ENCODE data around the gene KRT78.

DNA sequence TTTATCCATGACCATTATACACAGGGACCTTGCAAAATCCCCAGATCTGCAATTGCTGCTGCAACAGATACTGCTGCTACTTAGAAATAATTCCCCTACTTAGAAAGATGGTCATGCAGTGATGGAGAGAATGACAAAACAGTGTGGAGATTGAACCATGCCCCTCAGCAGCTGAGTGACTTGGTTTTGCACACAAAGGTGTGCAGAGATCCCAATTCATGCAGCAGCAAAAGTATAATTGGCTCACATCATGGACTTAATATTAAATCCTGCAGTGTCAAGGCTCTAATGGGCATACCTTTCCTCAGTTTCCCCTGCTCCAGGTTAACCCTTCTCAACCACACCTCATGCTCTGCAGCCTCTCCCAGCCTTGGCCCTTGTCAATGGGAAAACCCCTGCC is 3.0 kb upstream of the KRT78 start:
- TF ChIP-seq, protein P1, sequence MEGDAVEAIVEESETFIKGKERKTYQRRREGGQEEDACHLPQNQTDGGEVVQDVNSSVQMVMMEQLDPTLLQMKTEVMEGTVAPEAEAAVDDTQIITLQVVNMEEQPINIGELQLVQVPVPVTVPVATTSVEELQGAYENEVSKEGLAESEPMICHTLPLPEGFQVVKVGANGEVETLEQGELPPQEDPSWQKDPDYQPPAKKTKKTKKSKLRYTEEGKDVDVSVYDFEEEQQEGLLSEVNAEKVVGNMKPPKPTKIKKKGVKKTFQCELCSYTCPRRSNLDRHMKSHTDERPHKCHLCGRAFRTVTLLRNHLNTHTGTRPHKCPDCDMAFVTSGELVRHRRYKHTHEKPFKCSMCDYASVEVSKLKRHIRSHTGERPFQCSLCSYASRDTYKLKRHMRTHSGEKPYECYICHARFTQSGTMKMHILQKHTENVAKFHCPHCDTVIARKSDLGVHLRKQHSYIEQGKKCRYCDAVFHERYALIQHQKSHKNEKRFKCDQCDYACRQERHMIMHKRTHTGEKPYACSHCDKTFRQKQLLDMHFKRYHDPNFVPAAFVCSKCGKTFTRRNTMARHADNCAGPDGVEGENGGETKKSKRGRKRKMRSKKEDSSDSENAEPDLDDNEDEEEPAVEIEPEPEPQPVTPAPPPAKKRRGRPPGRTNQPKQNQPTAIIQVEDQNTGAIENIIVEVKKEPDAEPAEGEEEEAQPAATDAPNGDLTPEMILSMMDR (IDR thresholded peaks at IDR 0.05): no peak
- no peak for TF ChIP-seq EP300 (IDR thresholded peaks at IDR 0.05)
